ENCODE measurements around the gene SIGLEC11.

SIGLEC11 gene

DNA sequence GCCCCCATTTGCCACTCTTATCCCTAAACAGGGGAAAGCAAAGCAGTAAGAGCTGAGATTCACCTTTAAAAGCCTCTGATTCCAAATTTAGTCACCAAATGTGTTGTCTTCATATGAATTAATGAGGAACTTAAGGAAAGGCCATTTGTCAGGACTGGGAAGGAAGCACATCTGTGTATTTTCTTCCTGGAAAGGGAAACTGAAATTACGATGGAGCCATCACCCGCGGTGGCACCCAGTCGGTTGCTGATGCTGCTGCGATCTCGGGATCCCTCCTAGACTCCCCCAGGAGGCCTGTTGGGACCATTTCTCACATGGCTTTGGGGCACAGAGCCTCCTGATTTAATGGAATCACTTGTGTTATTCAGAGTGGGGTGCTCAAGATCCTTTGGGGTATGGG, 56.8 kb downstream of the SIGLEC11 start:
- no peak for DNase-seq (ENCODE audit: low read depth)
